ENCODE results near the gene ZNF175. TPM values are rescaled to one million over a fixed set of nuclear protein-coding genes. Genes with fewer than 3 reads are reported as not detected.

ZNF175 gene
- polyA plus RNA-seq, 1 of the 3 experiments (the other 2 are of a cell fraction): 3.1 TPM

GRCh38 chr19:51521781-51522180 is 49.3 kb upstream of the ZNF175 start:
- Histone ChIP-seq H2AFZ (ENCODE audit: low read depth) (no peak overlapping the region), H4K20me1 (ENCODE audit: insufficient read depth) (no peaks in the 10 kb centered on the region), H3K9ac (no peak overlapping the region), H3K4me2 (no peak overlapping the region), H3K27ac (ENCODE audit: low read depth in 2 of 2, low read length in 1 of 2) (no peak overlapping the region), H3K36me3 (replicated peaks in 1 of 2; ENCODE audit: control insufficient read depth in 1 of 2, insufficient read depth in 2 of 2, low read length in 1 of 2) (no peaks in the 10 kb centered on the region), H3K4me1 (ENCODE audit: control insufficient read depth in 1 of 2, insufficient read depth in 2 of 2, low read depth in 1 of 2, low read length in 1 of 2) (no peaks in the 10 kb centered on the region), H3K27me3 (ENCODE audit: insufficient read depth) (no peaks in the 10 kb centered on the region; the same call in none of the 2 replicates), H3F3A (replicated peaks; ENCODE audit: insufficient read depth) (no peaks in the 10 kb centered on the region), H3K79me2 (ENCODE audit: insufficient read depth) (no peaks in the 10 kb centered on the region), H3K9me2 (no peaks in the 10 kb centered on the region), H3K4me3 (ENCODE audit: low read depth in 2 of 2, low read length in 1 of 2) (no peak overlapping the region), H3K9me3 (no peaks in the 10 kb centered on the region)
- ChIA-PET POLR2A (no interaction called here), CTCF (no interaction called here)
- WGBS (ENCODE audit: low lambda C conversion rate): 0% methylated on average over 2 of the region's 2 CpGs
- no peak for DNase-seq
- no peak for TF ChIP-seq GATA2 (CRISPR knock-in tag; IDR thresholded peaks at IDR 0.05)
- TF ChIP-seq SMC3 (IDR thresholded peaks at IDR 0.05; ENCODE audit: low read depth, low read length): no peak
- no peak for TF ChIP-seq MEF2A (IDR thresholded peaks at IDR 0.05; ENCODE audit: borderline replicate concordance, low read depth)
- TF ChIP-seq YY1 (IDR thresholded peaks at IDR 0.05; ENCODE audit: low read depth): no peak
- no peak for TF ChIP-seq TCF12 (IDR thresholded peaks at IDR 0.05)
- TF ChIP-seq FOSL2 (IDR thresholded peaks at IDR 0.05; ENCODE audit: borderline replicate concordance, low read depth): no peak
- no peak for TF ChIP-seq MAX (IDR thresholded peaks at IDR 0.05; ENCODE audit: low read depth)

- TF ChIP-seq GATA2 (CRISPR knock-in tag; IDR thresholded peaks at IDR 0.05): no peak
- no peak for TF ChIP-seq NRF1 (IDR thresholded peaks at IDR 0.05; ENCODE audit: low read depth, low read length)
- no peak for TF ChIP-seq CTCF (IDR thresholded peaks at IDR 0.05)
- no peak for TF ChIP-seq GABPA (IDR thresholded peaks at IDR 0.05; ENCODE audit: low read depth)
- TF ChIP-seq USF2 (IDR thresholded peaks at IDR 0.05; ENCODE audit: borderline replicate concordance, low read depth, low read length): no peak
- WGBS (ENCODE audit: low lambda C conversion rate): 19% methylated on average over 7 of the region's 8 CpGs
- Histone ChIP-seq H3K79me2 (ENCODE audit: insufficient read depth) (no peaks in the 10 kb centered on the region), H3K27ac (ENCODE audit: low read depth in 2 of 2, low read length in 1 of 2) (no peak overlapping the region), H3K9me3 (no peaks in the 10 kb centered on the region), H3F3A (replicated peaks; ENCODE audit: insufficient read depth) (no peaks in the 10 kb centered on the region), H2AFZ (ENCODE audit: low read depth) (no peak overlapping the region), H3K4me1 (ENCODE audit: control insufficient read depth in 1 of 2, insufficient read depth in 2 of 2, low read depth in 1 of 2, low read length in 1 of 2) (no peaks in the 10 kb centered on the region), H3K9ac (no peak overlapping the region), H4K20me1 (ENCODE audit: insufficient read depth) (no peaks in the 10 kb centered on the region), H3K4me2 (no peak overlapping the region), H3K9me2 (no peaks in the 10 kb centered on the region), H3K4me3 (ENCODE audit: low read depth in 2 of 2, low read length in 1 of 2) (no peak overlapping the region), H3K36me3 (replicated peaks in 1 of 2; ENCODE audit: control insufficient read depth in 1 of 2, insufficient read depth in 2 of 2, low read length in 1 of 2) (no peaks in the 10 kb centered on the region), H3K27me3 (ENCODE audit: insufficient read depth) (peaks cover 5% of the 10 kb centered on the region)
- POLR2A ChIA-PET: no interaction called here
- CTCF ChIA-PET: interaction anchor here (1.2 to 3.2 kb wide), 2 partner anchors 9 to 133 kb away, joined by 3 to 10 read pairs; no protein-coding TSS in a partner anchor
- no peak for DNase-seq
These were observed 46.3 kb upstream of the ZNF175 start for GRCh38 chr19:51524666-51525264.

Data from SK-N-SH (cell line).